Lower lobe of right lung (tissue), 2 donors: ENCODE measurements around the gene MTHFSD. TPM values are rescaled to one million over a fixed set of nuclear protein-coding genes. Genes with fewer than 3 reads are reported as not detected.

ENCODE experiments used
- ATAC-seq, 2 donors: fragments of 200-7000 bp; cut with Tn5 transposase; one replicate each; pipeline ENCODE4 v1.9.1; 2020 to 2022; ENCODE audit warnings: mild to moderate bottlenecking in 2 of 2, moderate library complexity in 2 of 2
- DNase-seq: peaks from one replicate; pipeline ENCODE4 v3.0.0-alpha.2; 2020
- H3K27ac ChIP-seq: fragments of 200-600 bp; one replicate; pipeline ENCODE4 v1.8.0; 2022
- H3K27me3 ChIP-seq: fragments of 200-600 bp; one replicate; pipeline ENCODE4 v1.8.0; 2022; ENCODE audit warnings: low read depth
- H3K36me3 ChIP-seq: fragments of 200-600 bp; one replicate; pipeline ENCODE4 v1.8.0; 2022; ENCODE audit warnings: mild to moderate bottlenecking
- H3K4me1 ChIP-seq: fragments of 200-600 bp; one replicate; pipeline ENCODE4 v1.8.0; 2022
- H3K4me3 ChIP-seq: fragments of 200-600 bp; one replicate; pipeline ENCODE4 v1.8.0; 2022; ENCODE audit warnings: mild to moderate bottlenecking
- H3K9me3 ChIP-seq: fragments of 200-600 bp; one replicate; pipeline ENCODE4 v1.8.0; 2022
- intact Hi-C: fragments of 100-400 bp; cut with DNase I; formaldehyde crosslinking; loops from one replicate; pipeline ENCODE4 v1.11.0; 2022
- total RNA-seq: library from RNA; stranded (reverse); fragmentation: NEBNext Ultra II Directional; extraction: Animal tissue kit (Norgen Biotek cat#: 25700); gene quantifications from one replicate; pipeline ENCODE4 v1.2.1, GENCODE V29; 2021
- TF ChIP-seq, protein P1 (sequence below): fragments of 200-600 bp; IDR thresholded peaks from one replicate; pipeline ENCODE4 v1.8.0; 2022; ENCODE audit warnings: antibody characterized with exemption, mild to moderate bottlenecking
- donor health status: DM: no; HTN: yes; CAD: no; lungs with severe emphysema.

MTHFSD gene
- total RNA-seq, 1 donor from 2014 or later, result 21.2 TPM

GRCh38 chr16:86597880-86598606, 43.0 kb upstream of the MTHFSD start:
- ATAC-seq, result no peak

GRCh38 chr16:86597126-86597879, 42.3 kb upstream of the MTHFSD start:
- H3K9me3 ChIP-seq, result no peaks in the 10 kb centered on the region
- ATAC-seq, result no peak
- H3K27ac ChIP-seq, result no peak overlapping the region
- H3K36me3 ChIP-seq, result no peaks in the 10 kb centered on the region
- DNase-seq, result no peak
- H3K27me3 ChIP-seq, result peaks cover 32% of the 10 kb centered on the region
- intact Hi-C loops, result no loop called here
- no peak overlapping the region for H3K4me3 ChIP-seq
- TF ChIP-seq, protein P1, sequence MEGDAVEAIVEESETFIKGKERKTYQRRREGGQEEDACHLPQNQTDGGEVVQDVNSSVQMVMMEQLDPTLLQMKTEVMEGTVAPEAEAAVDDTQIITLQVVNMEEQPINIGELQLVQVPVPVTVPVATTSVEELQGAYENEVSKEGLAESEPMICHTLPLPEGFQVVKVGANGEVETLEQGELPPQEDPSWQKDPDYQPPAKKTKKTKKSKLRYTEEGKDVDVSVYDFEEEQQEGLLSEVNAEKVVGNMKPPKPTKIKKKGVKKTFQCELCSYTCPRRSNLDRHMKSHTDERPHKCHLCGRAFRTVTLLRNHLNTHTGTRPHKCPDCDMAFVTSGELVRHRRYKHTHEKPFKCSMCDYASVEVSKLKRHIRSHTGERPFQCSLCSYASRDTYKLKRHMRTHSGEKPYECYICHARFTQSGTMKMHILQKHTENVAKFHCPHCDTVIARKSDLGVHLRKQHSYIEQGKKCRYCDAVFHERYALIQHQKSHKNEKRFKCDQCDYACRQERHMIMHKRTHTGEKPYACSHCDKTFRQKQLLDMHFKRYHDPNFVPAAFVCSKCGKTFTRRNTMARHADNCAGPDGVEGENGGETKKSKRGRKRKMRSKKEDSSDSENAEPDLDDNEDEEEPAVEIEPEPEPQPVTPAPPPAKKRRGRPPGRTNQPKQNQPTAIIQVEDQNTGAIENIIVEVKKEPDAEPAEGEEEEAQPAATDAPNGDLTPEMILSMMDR, result no peak
- H3K4me1 ChIP-seq, result no peaks in the 10 kb centered on the region

More at GRCh38 chr16:86597880-86598606, 43.0 kb upstream of the MTHFSD start:
- DNase-seq, result no peak
- Histone ChIP-seq H3K36me3 (no peaks in the 10 kb centered on the region), H3K4me3 (no peak overlapping the region), H3K27me3 (peaks cover 25% of the 10 kb centered on the region), H3K27ac (no peak overlapping the region), H3K9me3 (no peaks in the 10 kb centered on the region), H3K4me1 (no peaks in the 10 kb centered on the region)
- intact Hi-C loops, result no loop called here
- TF ChIP-seq, protein P1, result no peak

DNA sequence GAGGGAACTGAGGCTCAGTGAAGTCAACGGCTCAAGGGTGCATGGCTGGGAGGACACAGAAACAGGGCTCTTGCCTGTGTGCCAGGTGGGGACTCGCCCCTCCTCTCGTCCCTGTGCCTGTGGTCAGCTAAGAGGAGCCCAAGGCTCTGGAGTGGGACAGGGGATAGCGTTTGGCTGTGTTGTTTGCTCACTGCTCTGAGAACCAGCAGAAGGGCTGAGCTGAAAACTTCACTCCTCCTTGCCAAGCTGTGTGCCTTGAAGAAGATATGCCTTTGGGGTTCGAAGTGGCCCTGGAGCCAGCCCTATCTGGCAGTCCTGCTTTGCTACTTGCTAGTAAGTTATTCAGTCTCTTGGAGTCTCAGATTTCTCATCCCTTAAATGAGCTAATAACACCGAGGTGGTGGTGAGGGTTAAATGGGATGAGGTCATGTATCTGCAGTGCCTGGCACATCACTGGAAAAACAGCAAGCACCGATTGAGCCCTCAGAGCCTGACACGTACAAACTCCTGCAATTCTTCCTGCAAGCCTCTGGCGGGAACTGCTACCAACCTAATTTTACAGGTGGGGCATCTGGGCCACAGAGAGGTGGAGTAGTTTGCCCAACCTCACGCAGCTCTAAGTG, 41.1 kb upstream of the MTHFSD start:
- no peaks in the 10 kb centered on the region for H3K9me3 ChIP-seq
- H3K27me3 ChIP-seq, result peaks cover 30% of the 10 kb centered on the region
- intact Hi-C loops, result no loop called here
- ATAC-seq (no peak), DNase-seq (no peak)
- no peak overlapping the region for H3K27ac ChIP-seq
- no peak overlapping the region for H3K4me3 ChIP-seq
- TF ChIP-seq, protein P1, result no peak
- no peaks in the 10 kb centered on the region for H3K36me3 ChIP-seq
- H3K4me1 ChIP-seq, result no peaks in the 10 kb centered on the region

- no peak for DNase-seq
- intact Hi-C loops, result no loop called here
- no peak overlapping the region for H3K4me3 ChIP-seq
- no peaks in the 10 kb centered on the region for H3K36me3 ChIP-seq
- H3K9me3 ChIP-seq, result no peaks in the 10 kb centered on the region
- ATAC-seq, result no peak
- peaks cover 28% of the 10 kb centered on the region for H3K27me3 ChIP-seq
- no peaks in the 10 kb centered on the region for H3K4me1 ChIP-seq
- H3K27ac ChIP-seq, result no peak overlapping the region
- TF ChIP-seq, protein P1, result no peak
Observed at GRCh38 chr16:86594721-86595120, 39.7 kb upstream of the MTHFSD start.

GRCh38 chr16:86593913-86594620, 39.0 kb upstream of the MTHFSD start:
- no peaks in the 10 kb centered on the region for H3K9me3 ChIP-seq
- intact Hi-C loops, result no loop called here

More at GRCh38 chr16:86593913-86594620, 39.0 kb upstream of the MTHFSD start:
- Histone ChIP-seq H3K27ac (no peak overlapping the region), H3K4me3 (no peak overlapping the region), H3K36me3 (no peaks in the 10 kb centered on the region), H3K27me3 (peaks cover 22% of the 10 kb centered on the region), H3K4me1 (no peaks in the 10 kb centered on the region)
- DNase-seq (no peak), ATAC-seq (no peak)
- TF ChIP-seq, protein P1, result no peak
